Measurements from ENCODE around the gene CHRNA5. TPM values are rescaled to one million over a fixed set of nuclear protein-coding genes. Genes with fewer than 3 reads are reported as not detected.

CHRNA5 gene
- total and polyA plus RNA-seq, 2 experiments from 2014 or later = 0.24 to 1.3 TPM

DNA sequence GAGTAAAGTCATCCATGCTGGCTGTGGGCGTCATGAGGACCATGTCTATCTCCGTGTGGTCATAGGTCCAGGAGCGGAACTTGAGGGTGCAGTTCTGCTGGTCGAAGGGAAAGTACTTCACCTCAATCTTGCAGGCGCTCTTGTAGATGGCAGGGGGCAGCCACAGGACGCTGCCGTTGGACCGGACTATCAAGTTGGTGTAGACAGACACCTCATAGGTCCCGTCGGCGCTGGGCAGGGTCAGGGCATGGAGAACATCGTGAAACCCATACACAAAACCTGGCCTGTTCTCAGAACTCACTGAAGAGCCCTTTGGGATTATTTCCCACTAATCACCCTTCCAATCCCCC, 64.4 kb downstream of the CHRNA5 start:
- H3K9ac ChIP-seq = no peak overlapping the region
- no peak overlapping the region for H3K27ac ChIP-seq
- H2AFZ ChIP-seq = no peak overlapping the region
- H3K4me1 ChIP-seq (ENCODE audit: insufficient read depth) = no peaks in the 10 kb centered on the region
- H3K4me2 ChIP-seq (ENCODE audit: unreplicated experiment) = no peak overlapping the region
- no peaks in the 10 kb centered on the region for H3K36me3 ChIP-seq (ENCODE audit: low read depth)
- in situ Hi-C loops (cut with MboI) = no loop called here
- no peaks in the 10 kb centered on the region for H4K20me1 ChIP-seq (ENCODE audit: insufficient read depth)
- 76 to 81% methylated on average over 12 of the region's 12 CpGs for whole genome bisulfite sequencing, 2 experiments (ENCODE audit: low coverage in 1 of 2, low lambda C conversion rate in 2 of 2, missing lambda C conversion rate in 2 of 2)
- no peaks in the 10 kb centered on the region for H3K9me2 ChIP-seq (ENCODE audit: insufficient read depth)
- H3K79me2 ChIP-seq (ENCODE audit: insufficient read depth) = no peaks in the 10 kb centered on the region
- no peak for DNase-seq
- no peak overlapping the region for H3K4me3 ChIP-seq
- no peak for TF ChIP-seq EZH2 (IDR thresholded peaks at IDR 0.05; ENCODE audit: insufficient read depth, poor library complexity, severe bottlenecking)
- no peak for TF ChIP-seq EZH2phosphoT487 (IDR thresholded peaks at IDR 0.05; ENCODE audit: insufficient read depth, low read depth)
- H3K27me3 ChIP-seq (replicated peaks; ENCODE audit: insufficient read depth) = peaks cover 40% of the 10 kb centered on the region
- H3K9me3 ChIP-seq (ENCODE audit: low read depth) = no peaks in the 10 kb centered on the region
- H3F3A ChIP-seq (ENCODE audit: insufficient read depth) = no peaks in the 10 kb centered on the region

GRCh38 chr15:78630886-78631633, 65.7 kb downstream of the CHRNA5 start:
- Histone ChIP-seq H3K36me3 (ENCODE audit: low read depth) (no peaks in the 10 kb centered on the region), H3K4me3 (no peak overlapping the region), H4K20me1 (ENCODE audit: insufficient read depth) (no peaks in the 10 kb centered on the region), H3F3A (ENCODE audit: insufficient read depth) (no peaks in the 10 kb centered on the region), H3K4me1 (ENCODE audit: insufficient read depth) (no peaks in the 10 kb centered on the region), H3K27me3 (replicated peaks; ENCODE audit: insufficient read depth) (peaks cover 27% of the 10 kb centered on the region), H3K9me3 (ENCODE audit: low read depth) (no peaks in the 10 kb centered on the region), H3K79me2 (ENCODE audit: insufficient read depth) (no peaks in the 10 kb centered on the region), H3K27ac (no peak overlapping the region), H3K4me2 (ENCODE audit: unreplicated experiment) (no peak overlapping the region), H3K9me2 (ENCODE audit: insufficient read depth) (no peaks in the 10 kb centered on the region), H3K9ac (no peak overlapping the region), H2AFZ (no peak overlapping the region)
- in situ Hi-C loops (cut with MboI) = no loop called here
- 40 to 44% methylated on average over 9 of the region's 9 CpGs for WGBS, 2 experiments (ENCODE audit: low coverage in 1 of 2, low lambda C conversion rate in 2 of 2, missing lambda C conversion rate in 2 of 2)
- TF ChIP-seq EZH2phosphoT487 (IDR thresholded peaks at IDR 0.05; ENCODE audit: insufficient read depth, low read depth) = no peak
- TF ChIP-seq EZH2 (IDR thresholded peaks at IDR 0.05; ENCODE audit: insufficient read depth, poor library complexity, severe bottlenecking) = no peak
- no peak for DNase-seq

- Histone ChIP-seq H3K9me3 (ENCODE audit: low read depth) (no peaks in the 10 kb centered on the region), H3K27ac (no peak overlapping the region), H3K9me2 (ENCODE audit: insufficient read depth) (no peaks in the 10 kb centered on the region), H3F3A (ENCODE audit: insufficient read depth) (no peaks in the 10 kb centered on the region), H2AFZ (no peak overlapping the region), H3K79me2 (ENCODE audit: insufficient read depth) (no peaks in the 10 kb centered on the region), H3K4me2 (ENCODE audit: unreplicated experiment) (no peak overlapping the region), H3K9ac (no peak overlapping the region), H3K36me3 (ENCODE audit: low read depth) (no peaks in the 10 kb centered on the region), H3K27me3 (replicated peaks; ENCODE audit: insufficient read depth) (peaks cover 4% of the 10 kb centered on the region), H3K4me1 (ENCODE audit: insufficient read depth) (no peaks in the 10 kb centered on the region), H4K20me1 (ENCODE audit: insufficient read depth) (no peaks in the 10 kb centered on the region), H3K4me3 (no peak overlapping the region)
- TF ChIP-seq EZH2phosphoT487 (IDR thresholded peaks at IDR 0.05; ENCODE audit: insufficient read depth, low read depth) (no peak), EZH2 (IDR thresholded peaks at IDR 0.05; ENCODE audit: insufficient read depth, poor library complexity, severe bottlenecking) (no peak)
- WGBS, 2 experiments (ENCODE audit: low coverage in 1 of 2, low lambda C conversion rate in 2 of 2, missing lambda C conversion rate in 2 of 2) = 26 to 45% methylated on average over 2 of the region's 2 CpGs
- in situ Hi-C loops (cut with MboI) = no loop called here
- no peak for DNase-seq
Observed at GRCh38 chr15:78633348-78633747, 68.0 kb downstream of the CHRNA5 start.

GRCh38 chr15:78634210-78635145, 69.2 kb downstream of the CHRNA5 start:
- H2AFZ ChIP-seq = no peak overlapping the region
- no peak overlapping the region for H3K27ac ChIP-seq
- 55 to 63% methylated on average over 12 of the region's 12 CpGs for WGBS, 2 experiments (ENCODE audit: low coverage in 1 of 2, low lambda C conversion rate in 2 of 2, missing lambda C conversion rate in 2 of 2)
- H3K9me2 ChIP-seq (ENCODE audit: insufficient read depth) = no peaks in the 10 kb centered on the region
- no peaks in the 10 kb centered on the region for H3K36me3 ChIP-seq (ENCODE audit: low read depth)
- H3K27me3 ChIP-seq (replicated peaks; ENCODE audit: insufficient read depth) = peaks cover under 1% of the 10 kb centered on the region
- in situ Hi-C loops (cut with MboI) = no loop called here
- no peaks in the 10 kb centered on the region for H3K79me2 ChIP-seq (ENCODE audit: insufficient read depth)
- H3F3A ChIP-seq (ENCODE audit: insufficient read depth) = no peaks in the 10 kb centered on the region
- H4K20me1 ChIP-seq (ENCODE audit: insufficient read depth) = no peaks in the 10 kb centered on the region
- H3K4me2 ChIP-seq (ENCODE audit: unreplicated experiment) = no peak overlapping the region
- TF ChIP-seq EZH2 (IDR thresholded peaks at IDR 0.05; ENCODE audit: insufficient read depth, poor library complexity, severe bottlenecking) (no peak), EZH2phosphoT487 (IDR thresholded peaks at IDR 0.05; ENCODE audit: insufficient read depth, low read depth) (no peak)
- no peaks in the 10 kb centered on the region for H3K9me3 ChIP-seq (ENCODE audit: low read depth)
- no peak overlapping the region for H3K9ac ChIP-seq
- H3K4me1 ChIP-seq (ENCODE audit: insufficient read depth) = no peaks in the 10 kb centered on the region
- DNase-seq = no peak
- H3K4me3 ChIP-seq = no peak overlapping the region
